T-helper 2 cell (primary cell): ENCODE measurements around the gene TMEM91.
"Not testable (repeated sequence)": the region's sequence is repeated elsewhere in the genome, so short reads cannot be mapped to it uniquely, and the experiment has no call there.

Experiments
- DNase-seq, 5 experiments: peaks; one replicate each; pipeline versions ENCODE4 v3.0.0 to v3.0.0-alpha.2; 2012 to 2022

The TMEM91 gene

DNA sequence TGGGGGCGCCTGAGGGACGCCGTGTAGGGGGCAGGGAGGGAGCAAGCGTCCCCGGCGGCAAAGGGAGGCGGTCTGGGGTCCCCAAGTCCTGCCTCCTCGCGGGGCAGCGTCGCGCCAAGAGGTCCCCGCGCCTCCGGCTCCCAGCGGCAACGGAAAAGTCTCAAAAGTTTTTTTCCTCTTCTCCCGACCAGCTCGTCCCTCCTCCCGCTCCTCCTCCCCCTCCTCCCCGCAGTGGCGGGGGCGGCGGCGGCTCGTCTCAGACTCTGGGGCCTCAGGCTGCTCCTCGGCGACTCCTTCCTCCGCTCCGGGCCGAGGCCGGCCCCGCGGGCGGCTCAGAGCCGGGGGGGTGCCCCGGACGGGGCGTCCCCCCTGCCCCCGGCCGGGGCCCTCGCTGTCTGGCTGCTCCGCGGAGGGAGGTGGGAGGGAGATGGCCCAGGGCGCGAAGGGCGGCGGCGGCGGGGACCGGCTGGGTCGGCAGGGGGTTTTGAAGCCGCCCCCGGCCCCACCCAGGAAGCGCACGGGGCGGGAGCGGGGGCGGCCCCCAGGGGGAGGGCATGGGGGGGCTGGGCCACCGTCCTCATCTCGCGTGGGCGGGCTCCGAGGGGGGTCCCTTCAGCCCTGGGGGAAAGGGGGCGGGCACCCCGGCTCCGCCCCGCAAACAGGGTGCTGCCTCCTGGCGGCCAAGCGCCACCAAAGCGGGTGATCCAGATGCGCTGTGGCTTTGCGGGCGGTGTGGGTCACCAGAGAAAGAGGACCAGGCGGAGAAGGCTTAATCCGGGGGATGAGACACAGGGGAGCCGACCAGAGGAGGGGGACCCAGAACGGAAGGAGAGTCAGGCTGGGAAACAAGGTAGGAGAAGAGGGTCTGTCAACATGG is 22.6 kb upstream of the TMEM91 start, which contains the start of gene TGFB1:
TGFB1 (minus strand) TSS at position 457 of the 877 bp plus-strand sequence. CDS start 878 bp downstream, outside the sequence.
- DNase-seq = peak; percentile 82 to 95 (median 94)

DNA sequence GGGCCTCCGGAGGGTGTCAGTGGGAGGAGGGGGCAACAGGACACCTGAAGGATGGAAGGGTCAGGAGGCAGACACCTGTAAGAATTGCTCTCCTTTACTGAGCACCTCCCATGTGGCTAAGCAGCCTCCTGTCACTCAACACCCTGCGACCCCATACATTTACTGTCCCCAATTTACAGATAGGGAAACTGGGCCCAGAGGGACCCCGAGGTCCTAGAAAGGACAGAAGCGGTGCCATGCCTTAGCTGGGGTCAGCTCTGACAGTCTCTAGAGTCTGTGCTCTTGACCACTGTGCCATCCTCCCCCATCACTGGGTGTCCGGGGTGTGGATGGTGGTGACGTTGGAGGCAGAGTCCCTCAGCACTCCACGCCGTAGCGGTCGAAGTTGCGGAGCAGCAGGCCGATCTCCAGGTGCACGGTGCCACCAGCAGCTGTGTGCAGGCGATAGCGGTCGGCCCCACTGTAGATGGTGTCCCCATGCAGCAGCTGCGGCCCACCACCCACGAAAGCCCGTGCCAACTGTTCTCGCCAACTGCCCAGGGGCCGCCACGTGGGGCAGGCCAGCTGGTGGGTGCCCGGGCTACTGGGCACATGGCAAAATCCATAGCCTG is 21.9 kb upstream of the TMEM91 start:
- no peak for DNase-seq

DNA sequence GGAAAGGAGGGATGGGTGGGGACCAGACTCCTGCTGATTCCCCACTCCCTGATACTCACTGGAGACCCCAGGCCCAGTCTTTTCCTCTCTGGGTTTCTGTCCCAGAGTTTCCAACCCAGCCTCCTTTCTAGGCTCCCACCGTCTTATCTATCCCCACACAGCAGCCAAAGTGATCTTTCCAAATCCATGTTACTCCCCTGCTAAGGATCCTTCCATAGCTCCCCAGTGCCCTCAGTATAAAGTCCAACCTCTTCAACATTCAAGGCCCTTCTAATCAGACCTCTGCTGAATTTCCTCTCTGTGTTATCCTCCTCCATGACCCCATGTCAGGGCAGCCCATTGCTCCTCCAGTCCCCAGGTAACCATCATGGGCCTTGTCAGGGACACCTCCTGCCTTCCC is 21.3 kb upstream of the TMEM91 start:
- DNase-seq = no peak

DNA sequence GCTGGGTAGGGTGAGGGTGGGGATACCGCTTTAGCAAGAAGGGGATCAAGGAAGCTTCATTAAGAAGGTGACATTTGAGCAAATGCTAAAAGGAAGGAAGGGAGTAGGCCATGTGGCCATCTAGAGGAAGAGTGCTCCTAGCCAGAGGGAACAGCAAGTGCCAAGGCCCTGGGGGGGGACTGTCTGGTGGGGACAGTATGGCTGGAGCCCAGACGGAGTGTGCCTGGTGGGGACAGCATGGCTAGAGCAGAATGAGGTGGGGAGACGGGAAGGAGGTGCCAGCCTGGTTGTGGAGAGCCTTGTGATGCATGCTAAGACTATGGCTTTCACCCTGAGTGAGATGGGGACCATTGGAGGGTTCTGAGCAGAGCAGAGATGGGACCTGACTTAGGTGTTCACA is 20.5 kb upstream of the TMEM91 start:
- DNase-seq = no peak

DNA sequence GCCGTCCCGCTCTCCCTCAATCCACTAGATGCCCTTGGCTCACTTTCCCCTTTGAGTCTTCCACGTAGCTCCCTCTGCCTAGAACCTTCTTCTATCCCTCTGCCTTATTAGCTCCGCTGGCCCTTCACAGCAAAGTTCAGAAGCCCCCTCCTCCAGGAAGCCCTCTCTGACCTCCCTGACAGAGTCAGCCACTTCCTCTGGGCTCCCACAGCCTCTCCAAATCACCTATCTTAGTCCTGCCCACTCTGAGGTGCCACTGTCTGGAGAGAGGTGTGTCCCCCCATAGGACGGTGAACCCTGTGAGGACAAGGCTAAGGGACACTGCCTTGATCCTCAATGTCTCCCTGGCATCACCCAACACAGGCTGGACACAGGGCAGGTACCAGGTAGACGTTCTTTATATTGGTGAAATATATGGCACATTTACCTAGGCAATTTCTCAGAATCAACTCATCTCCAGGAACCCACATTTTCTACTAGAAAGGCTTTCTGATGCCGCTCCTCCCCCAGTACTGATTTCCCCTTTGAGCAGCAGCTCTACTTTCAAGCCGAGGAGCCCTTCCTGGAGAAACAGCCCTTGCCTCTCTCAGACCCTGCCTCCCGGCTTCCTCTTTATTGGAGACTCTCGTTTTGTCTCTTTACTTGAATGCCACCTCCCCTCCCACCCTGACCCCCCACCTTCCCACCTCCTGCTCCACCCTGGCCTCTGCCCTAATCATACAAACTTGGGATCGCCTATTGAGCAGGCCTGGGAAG is 19.2 kb upstream of the TMEM91 start:
- DNase-seq = peak in 1 of 5 experiments; percentile 52

DNA sequence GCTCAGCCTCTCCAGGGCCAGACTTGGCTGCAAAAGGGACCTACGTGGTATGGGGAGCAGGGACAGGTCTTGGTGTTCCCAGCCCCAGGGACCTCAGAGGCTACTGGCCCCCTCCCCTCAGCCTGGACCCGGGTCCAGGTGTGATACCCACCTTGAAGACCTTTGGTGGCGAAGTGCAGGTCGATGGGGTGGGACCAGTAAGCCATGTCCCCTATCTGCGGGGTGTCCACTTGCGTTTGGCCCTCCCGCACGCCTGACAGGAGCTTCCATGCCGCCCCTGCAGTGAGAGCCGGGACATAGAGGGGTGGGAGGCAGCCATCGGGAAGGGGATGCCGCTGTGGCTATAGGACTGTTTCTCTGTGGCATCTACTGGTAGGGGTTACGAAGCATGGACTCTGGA is 18.6 kb upstream of the TMEM91 start:
- no peak for DNase-seq

DNA sequence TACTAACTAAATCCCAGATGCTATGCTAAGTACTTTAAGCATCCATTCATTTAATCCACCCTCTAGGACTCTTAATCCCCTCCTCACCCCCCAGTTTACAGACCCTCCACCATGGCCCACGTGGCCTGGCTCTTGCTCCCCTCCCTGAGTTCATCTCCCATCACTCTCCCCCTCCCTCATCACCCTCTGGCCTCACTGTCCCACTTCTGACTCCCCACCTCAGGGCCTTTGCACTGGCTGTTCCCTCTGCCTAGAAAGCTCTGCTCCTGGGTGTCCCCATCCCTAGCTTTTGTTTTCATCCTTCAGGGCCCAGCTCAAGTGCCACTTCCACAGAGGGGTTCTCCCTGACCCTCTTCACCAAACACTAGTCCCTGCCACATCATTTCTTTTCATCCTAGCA is 16.6 kb upstream of the TMEM91 start:
- no peak for DNase-seq

DNA sequence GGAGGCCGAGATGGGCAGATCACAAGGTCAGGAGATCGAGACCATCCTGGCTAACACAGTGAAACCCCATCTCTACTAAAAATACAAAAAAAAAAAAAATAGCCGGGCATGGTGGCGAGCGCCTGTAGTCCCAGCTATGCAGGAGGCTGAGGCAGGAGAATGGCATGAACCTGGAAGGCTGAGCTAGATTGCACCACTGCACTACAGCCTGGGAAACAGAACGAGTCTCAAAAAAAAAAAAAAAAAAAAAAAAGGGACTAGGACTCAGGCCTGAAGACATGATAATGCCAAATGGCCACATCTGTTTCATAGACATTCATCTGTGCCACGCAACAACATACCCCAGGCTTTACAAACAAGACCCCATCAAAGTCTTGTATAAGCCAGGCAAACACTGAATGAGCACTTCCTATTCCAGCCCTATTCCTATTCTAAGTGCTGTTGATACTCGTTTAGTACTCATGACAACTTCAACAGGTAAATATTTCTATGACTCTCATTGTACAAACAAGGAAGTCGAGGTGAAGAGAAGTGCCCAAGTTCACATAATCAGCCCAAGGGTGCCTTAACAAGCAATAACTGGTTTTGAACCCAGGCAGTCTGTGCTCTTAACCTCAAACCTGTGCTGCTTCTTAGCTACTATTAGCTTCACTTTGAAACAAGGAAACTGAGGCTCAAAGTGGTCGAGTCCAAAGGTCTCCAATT is 14.0 kb upstream of the TMEM91 start:
- DNase-seq = no peak

DNA sequence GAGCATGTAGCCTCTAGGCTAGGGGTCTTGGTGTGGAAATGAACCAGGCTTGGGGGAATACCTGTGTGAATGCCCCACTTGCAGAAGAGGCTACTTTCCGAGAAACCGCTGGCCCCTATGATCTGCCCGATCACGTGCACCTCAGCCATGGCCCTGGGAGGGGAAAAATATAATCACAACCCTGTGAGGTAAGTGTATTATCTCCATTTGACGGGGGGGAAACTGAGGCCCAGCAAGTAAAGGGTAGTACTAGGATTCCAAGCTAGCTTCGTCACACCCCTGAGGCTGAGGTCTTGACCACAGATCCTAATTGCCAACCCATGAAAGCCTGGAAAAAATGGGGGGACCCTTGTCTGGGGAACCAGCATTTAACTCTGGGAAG is 13.0 kb upstream of the TMEM91 start:
- no peak for DNase-seq

DNA sequence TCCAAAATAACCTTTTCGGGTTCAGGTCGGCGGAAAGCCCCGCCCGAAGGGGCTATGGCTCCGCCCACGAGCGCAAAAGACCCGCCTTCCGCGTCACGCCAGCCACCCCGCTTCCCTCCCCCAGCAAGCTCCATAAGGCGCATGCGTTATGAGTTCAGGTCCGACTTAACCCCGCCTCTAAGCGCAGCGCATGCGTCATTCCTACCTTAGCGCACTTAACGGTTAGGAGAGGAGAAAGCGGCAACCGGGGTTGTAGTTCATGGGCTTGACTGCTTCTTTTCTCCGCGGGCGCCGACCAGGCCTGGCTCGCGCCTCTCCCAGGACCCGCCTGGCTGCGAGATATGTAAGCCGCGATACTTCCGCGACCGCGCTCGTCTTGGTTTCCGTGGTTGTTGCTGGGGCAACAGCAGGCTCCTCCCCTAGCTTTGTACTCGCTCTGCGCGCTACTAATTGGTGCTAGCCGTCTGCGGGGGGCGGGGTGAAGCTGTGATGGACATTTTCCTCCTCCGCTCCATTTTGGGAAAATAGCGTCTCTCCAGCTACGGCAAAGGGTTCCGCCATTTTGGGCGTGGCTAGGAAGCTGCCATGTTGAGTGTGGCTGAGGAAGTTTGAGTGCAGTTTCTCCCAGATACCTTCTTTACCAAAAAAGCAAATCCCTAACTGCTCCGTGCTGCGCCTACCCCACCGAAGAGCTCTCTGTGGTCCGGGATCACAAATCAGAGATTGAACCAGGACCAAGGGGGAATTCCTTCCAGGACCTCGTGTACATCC is 12.4 kb upstream of the TMEM91 start, which contains the start of gene B9D2:
B9D2 (minus strand) TSS at position 397 of the 771 bp plus-strand sequence. CDS start 630 bp downstream, outside the sequence.
- peak; percentile 91 to 99 (median 98) for DNase-seq

DNA sequence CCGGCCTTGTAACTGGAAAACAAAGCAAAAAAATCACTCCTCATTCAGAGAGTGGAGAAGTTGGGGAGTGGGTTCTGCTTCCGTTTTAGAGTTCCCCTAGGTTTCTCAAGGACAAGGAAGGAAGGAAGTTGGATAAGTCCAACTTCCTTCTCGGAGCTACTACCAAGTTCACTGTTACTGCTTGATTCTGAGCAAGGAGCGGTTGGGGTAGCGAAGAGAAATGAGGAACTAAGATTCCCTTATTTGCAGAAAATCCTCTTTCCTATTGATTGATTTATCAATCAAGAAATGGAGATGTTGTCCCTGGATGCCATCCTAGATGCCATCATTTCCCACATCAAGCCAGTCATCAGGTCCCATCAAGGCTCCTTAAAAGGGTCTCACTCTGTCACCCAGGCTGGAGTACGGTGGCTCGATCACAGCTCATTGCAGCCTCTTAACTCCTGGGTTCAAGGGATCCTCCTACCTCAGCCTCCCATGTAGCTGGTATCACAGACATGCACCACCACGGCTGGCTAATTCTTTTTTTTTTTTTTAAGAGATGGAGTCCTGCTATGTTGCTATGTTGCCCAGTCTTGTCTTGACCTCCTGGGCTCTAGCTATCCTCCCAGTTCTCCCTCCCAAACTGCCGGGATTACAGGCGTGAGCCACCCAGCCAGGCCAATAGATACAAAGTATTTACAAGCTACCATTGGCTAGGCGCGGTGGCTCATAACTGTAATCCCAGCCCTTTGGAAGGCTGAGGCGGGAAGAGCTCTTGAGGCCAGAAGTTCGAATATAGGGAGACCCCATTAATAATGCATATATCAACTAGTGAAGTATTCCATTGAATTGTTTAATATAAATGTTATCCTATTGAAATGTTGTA is 11.6 kb upstream of the TMEM91 start:
- DNase-seq = no peak

DNA sequence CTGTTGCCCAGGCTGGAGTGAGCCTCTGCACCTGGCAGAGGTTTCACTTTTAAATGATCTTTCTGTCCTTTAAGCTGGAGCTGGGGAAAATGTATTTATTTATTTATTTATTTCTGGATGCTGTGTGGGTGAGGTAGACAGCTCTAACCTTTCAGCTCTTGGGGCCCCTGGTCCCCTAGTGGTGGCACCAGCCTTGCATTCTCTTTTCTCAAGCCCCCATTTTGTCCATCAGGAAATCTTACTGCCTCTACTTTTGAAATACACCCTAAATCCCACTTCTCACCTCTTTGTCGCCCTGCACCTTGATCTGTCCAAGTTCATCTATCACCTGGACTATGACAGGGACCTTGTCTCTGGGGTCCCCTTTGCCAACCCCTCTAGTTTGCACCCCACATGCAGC is 10.2 kb upstream of the TMEM91 start:
- peak in 1 of 5 experiments; percentile 50 for DNase-seq

DNA sequence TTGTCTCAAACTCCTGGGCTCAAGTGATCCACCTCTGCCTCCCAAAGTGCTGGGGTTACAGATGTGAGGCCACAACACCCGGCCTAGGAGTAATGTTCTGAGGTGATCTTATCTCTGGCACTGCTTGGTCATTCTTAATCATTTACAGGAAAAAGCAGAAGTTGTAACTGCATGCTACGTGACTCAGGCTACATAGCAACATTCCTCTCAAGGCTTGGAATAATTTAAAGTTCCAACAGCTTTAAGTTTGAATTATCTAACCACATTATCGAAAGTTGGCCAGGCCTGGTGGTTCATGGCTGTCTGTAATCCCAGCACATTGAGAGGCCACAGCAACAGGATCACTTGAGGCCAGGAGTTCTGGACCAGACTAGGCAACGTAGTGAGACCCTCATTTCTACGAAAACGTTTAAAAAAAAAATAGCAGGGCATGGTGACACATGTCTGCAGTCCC is 8.5 kb upstream of the TMEM91 start:
- no peak for DNase-seq

DNA sequence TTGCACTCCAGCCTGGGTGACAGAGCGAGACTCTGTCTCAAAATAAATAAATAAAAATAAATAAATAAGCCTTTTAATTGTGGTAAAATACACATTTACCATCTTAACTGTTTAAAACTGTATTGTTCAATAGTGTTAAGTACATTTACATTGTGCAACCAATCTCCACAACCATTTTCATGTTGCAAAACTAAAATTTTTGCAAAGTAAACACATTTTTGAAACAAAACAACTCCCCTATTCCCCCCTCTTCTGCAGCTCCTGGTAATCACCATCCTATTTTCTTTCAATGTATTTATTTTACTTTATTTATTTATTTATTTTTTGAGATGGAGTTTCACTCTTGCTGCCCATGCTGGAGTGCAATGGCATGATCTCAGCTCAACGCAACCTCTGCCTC is 6.6 kb upstream of the TMEM91 start:
- no peak for DNase-seq

DNA sequence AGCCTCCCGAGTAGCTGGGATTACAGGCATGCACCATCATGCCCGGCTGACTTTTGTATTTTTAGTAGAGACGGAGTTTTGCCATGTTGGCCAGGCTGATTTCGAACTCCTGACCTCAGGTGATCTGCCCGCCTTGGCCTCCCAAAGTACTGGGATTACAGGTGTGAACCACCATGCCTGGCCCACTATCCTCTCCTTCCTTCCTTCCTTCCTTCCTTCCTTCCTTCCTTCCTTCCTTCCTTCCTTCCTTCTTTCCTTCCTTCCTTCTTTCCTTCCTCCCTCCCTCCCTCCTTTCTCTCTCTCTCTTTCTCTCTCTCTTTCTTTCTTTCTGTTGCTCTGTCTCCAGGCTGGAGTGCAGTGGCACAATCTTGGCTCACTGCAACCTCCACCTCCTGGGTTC is 5.2 kb upstream of the TMEM91 start:
- DNase-seq = not testable (repeated sequence)

DNA sequence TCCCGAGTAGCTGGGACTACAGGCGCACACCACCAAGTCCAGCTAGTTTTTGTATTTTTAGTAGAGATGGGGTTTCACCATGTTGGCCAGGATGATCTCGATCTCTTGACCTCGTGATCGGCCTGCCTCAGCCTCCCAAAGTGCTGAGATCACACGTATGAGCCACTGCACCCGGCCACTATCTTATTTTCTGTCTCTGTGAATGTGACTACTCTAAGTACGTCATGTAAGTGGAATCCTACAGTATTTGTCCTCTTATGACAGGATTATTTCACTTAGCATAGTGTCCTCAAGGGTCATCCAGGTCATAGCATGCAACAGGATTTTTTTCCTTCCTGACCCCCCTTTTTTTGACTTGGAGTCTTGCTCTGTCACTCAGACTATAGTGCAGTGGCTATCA is 4.8 kb upstream of the TMEM91 start:
- DNase-seq = no peak

DNA sequence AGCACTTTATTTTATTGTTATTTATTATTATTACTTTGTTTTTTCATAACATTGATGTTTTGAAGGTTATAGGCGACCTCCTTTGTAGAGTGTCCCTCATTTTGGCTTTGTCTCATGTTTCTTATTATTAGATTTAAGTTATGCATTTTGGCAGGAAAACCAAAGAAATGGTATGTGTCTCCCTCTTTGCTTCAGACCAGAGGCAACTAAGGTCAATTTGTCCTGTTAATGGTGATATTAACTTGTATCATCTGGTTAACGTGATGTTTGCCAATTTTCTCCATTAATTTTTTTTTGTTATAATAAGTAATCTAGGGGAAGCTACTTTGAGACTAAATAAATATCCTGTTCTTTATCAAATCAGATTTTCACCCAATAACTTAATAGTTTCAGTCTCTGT is 3.8 kb upstream of the TMEM91 start:
- DNase-seq = no peak

DNA sequence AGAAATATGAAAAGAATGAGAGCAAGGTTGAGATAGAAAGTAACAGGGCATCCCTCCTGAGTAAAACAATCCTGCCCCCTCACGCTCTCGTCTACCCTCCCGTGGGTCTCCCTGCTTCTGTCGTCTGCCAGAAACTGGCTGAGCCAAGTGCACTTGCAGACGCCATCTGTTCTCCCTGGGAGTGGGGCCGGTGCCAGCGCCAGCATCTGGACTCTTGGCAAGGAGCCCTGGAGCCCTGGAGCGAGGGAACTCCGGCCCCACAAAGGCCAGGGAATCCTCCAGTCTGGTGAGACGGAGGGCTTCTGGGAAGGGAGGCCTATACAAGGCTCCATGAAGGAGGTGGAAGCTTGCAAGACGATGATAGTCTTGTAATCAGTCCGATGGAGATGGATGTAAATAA is 2.3 kb upstream of the TMEM91 start:
- DNase-seq = no peak

DNA sequence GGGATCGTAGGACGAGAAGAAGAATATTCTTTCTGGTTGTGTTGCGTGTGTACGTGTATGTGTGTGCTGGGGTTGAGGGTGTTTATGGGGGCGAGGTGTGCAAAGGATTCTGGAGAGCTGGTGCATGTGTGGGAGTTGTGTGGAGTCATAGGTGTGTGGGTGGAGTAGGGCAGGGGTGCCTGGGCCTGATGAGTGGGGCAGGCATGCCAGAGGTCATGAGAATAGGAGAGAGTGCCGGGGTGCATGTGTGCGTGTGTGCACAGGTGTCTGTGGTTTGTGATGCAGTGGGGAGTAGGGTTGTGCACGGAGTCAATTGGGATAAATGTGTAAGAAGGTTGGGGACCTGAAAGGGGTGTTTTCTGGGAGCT is 649 bp downstream of the TMEM91 start:
- DNase-seq = no peak

DNA sequence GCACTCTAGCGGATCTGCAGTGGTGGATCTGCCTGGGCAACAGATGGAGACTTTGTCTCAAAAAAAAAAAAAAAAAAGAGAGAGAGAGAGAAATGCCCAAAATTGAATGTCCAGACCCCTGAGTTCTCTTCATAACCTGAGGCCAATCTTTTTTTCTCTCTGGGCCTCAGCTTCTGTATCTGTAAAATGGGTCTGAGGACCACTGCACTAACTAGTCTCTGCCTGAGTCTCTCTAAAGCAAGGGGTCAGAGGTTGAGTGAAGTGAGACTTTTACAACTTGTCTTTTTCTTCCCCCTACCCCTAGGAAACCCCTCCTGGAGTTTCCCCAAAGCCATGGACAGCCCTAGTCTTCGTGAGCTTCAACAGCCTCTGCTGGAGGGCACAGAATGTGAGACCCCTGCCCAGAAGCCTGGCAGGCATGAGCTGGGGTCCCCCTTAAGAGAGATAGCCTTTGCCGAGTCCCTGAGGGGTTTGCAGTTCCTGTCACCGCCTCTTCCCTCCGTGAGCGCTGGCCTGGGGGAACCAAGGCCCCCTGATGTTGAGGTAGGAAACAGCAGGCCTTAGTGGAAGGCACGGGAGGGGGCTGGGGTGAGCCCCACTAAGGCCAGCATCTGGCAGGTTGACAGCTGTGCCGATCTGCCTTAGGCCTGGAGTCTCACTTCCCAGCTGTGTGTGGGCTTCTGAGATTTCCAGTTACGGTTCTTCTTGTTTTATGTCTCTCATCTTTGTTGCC is 1.8 kb downstream of the TMEM91 start:
- no peak for DNase-seq
